Esophagus squamous epithelium (tissue), 5 donors: ENCODE measurements around the gene ZNF565. TPM values are rescaled to one million over a fixed set of nuclear protein-coding genes. Genes with fewer than 3 reads are reported as not detected.
A peak's percentile ranks its signal among the peaks of the same experiment; 100 is the strongest.

ENCODE experiments used
- DNase-seq: peaks from one replicate; lab custom pipeline; 2025; lab: John Stamatoyannopoulos, UW
- H3K27ac ChIP-seq, 4 donors: fragments of 200-600 bp; sonication (generic); one replicate each; pipeline ENCODE4 v1.5.1; 2016 to 2019; ENCODE audit warnings: mild to moderate bottlenecking in 1 of 4
- H3K27me3 ChIP-seq, 4 donors: fragments of 200-600 bp; sonication (generic); 1 replicate in 3 of 4; 2 replicates in 1 of 4; pipeline versions ENCODE4 v1.5.1 to v1.6.0; 2017 to 2021; ENCODE audit warnings: antibody characterized with exemption in 1 of 4
- H3K36me3 ChIP-seq, 3 donors: fragments of 200-600 bp; sonication (generic); one replicate each; pipeline ENCODE4 v1.5.1; 2016 to 2019
- H3K4me1 ChIP-seq, 3 donors: fragments of 200-600 bp; sonication (generic); one replicate each; pipeline ENCODE4 v1.5.1; 2017 to 2019
- H3K4me3 ChIP-seq, 4 donors: fragments of 200-600 bp; sonication (generic); 1 replicate in 3 of 4; 2 replicates in 1 of 4; pipeline ENCODE4 v1.5.1; 2016 to 2019; ENCODE audit warnings: mild to moderate bottlenecking in 2 of 4, moderate library complexity in 1 of 4
- H3K9me3 ChIP-seq, 3 donors: fragments of 200-600 bp; sonication (generic); one replicate each; pipeline ENCODE4 v1.5.1; 2016 to 2019
- CTCF ChIP-seq, 6 experiments: fragments of 450-650 bp in 4 of 6; fragments of 200-600 bp in 2 of 6; sonication (generic) in 2 of 6; IDR thresholded peaks; one replicate each; pipeline ENCODE4 v1.5.1; 2016 to 2019; ENCODE audit warnings: antibody characterized with exemption in 6 of 6, mild to moderate bottlenecking in 4 of 6, moderate library complexity in 4 of 6
- POLR2A ChIP-seq, 4 donors: fragments of 450-650 bp; IDR thresholded peaks; one replicate each; pipeline ENCODE4 v1.6.1; 2017; ENCODE audit warnings: antibody characterized with exemption in 4 of 4, mild to moderate bottlenecking in 4 of 4, moderate library complexity in 3 of 4
- WGBS, 2 donors: methylation state at CpG; one replicate each; pipeline ENCODE4 v1.1.5; 2018; 5-methylcytosine and 5-hydroxymethylcytosine counted together
- intact Hi-C: fragments of 100-400 bp; cut with DNase I; formaldehyde crosslinking; loops from one replicate; pipeline ENCODE4 v1.15.0; 2022
- total RNA-seq, 4 donors: library from RNA; depleted of rRNA; stranded (reverse); fragments of >200 nt; gene quantifications; one replicate each; pipeline ENCODE4 v1.1.0, GENCODE V29; 2016
- donor health status: DM: yes; HTN: yes; CAD: no.

The ZNF565 gene
- total RNA-seq: 1 to 10 TPM; 1.6 to 5.5 (median 2.8) TPM

DNA sequence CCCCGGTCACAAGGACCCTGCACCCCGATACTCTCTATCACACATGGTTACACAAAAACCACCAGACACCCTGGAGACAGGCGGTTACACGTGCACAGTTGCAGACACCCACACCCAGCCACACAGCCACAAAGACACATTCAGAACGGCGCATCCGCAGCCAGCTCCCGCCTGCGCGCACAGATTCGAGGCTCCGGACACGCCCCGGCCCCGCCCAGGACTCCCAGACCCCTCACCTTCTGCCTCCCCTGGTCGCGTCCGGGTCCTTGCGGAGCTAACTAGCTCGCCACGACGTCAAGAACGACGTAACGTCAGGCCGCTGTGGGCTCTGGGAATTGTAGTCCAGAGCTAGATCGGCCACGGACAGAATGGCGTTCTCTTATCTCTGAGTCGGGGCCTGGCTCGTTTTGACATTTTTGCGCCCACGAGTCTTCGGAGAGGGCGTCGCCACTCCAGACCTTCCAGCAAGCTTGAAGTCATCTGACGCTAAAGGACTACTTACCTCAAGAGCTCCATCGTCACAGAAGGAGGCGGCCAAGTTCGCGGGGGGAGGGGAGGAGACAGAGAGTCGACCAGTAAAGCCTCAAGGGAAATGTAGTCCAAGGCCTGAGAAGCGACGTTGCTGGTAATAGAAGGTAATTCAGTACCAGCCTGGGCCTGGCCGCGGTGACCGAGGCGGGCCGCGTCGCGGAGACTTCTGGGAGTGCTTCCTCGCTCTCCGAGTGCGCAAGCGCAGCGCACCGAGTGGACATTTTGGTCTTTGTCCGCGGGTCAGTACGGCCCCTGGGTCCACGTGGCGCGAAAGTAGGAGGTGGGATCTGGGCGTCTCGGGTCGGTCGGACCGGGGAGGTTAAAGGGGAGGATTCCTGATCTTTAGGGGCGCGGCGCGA lies at the start of gene ZNF565, which contains the start of gene ZNF146:
Gene ZNF565 (minus strand): TSS at position 280 of the 890 bp plus-strand sequence. CDS start 12,680 bp downstream, outside the sequence.
Gene ZNF146 (plus strand): TSS at position 721 of the 890 bp plus-strand sequence. CDS start 21,335 bp downstream, outside the sequence.
- intact Hi-C loops: no loop called here
- H3K4me3 ChIP-seq: peak within 1 kb of the TSS; percentile 71 to 97 (median 80)
- WGBS, 2 donors: 0% methylated on average over 10 to 24 of the region's 73 CpGs
- peak within 1 kb of the TSS; percentile 88 to 98 (median 95) for H3K27ac ChIP-seq
- TF ChIP-seq CTCF (IDR thresholded peaks at IDR 0.05) (peak in 4 of 6 experiments; percentile 19 to 42 (median 34)), POLR2A (IDR thresholded peaks at IDR 0.05) (peak in 3 of 4 donors; percentile 53 to 83 (median 62))
- H3K27me3 ChIP-seq: no peaks in the 10 kb centered on the region
- H3K9me3 ChIP-seq: no peaks in the 10 kb centered on the region
- peaks cover 7 to 41% (median 13%) of the 10 kb centered on the region in 3 donors for H3K4me1 ChIP-seq
- H3K36me3 ChIP-seq: peaks cover 0 to 22% (median 0%) of the 10 kb centered on the region in 3 donors
- peak; percentile 92 for DNase-seq

- no peak for DNase-seq
- TF ChIP-seq CTCF (IDR thresholded peaks at IDR 0.05): no peak
- TF ChIP-seq POLR2A (IDR thresholded peaks at IDR 0.05): no peak
- Histone ChIP-seq H3K4me3 (no peak overlapping the region), H3K9me3 (peaks cover 0 to 42% (median 0%) of the 10 kb centered on the region in 3 donors), H3K27me3 (no peaks in the 10 kb centered on the region), H3K4me1 (no peaks in the 10 kb centered on the region), H3K27ac (no peak overlapping the region), H3K36me3 (no peaks in the 10 kb centered on the region)
- WGBS, 2 donors: 90 to 100% methylated on average over 5 to 17 of the region's 20 CpGs
- intact Hi-C loops: no loop called here
Observed at GRCh38 chr19:36259211-36259610, 44.7 kb upstream of the ZNF565 start.

- no peaks in the 10 kb centered on the region for H3K27me3 ChIP-seq
- H3K27ac ChIP-seq: no peak overlapping the region
- TF ChIP-seq POLR2A (IDR thresholded peaks at IDR 0.05) (no peak), CTCF (IDR thresholded peaks at IDR 0.05) (no peak)
- peak overlapping the region in 3 of 4 donors; percentile 38 to 65 (median 45) for H3K4me3 ChIP-seq
- intact Hi-C loops: no loop called here
- H3K4me1 ChIP-seq: no peaks in the 10 kb centered on the region
- peaks cover 0 to 48% (median 0%) of the 10 kb centered on the region in 3 donors for H3K9me3 ChIP-seq
- WGBS, 2 donors: 85 to 89% methylated on average over 21 to 24 of the region's 29 CpGs
- DNase-seq: no peak
- no peaks in the 10 kb centered on the region for H3K36me3 ChIP-seq
Observed at GRCh38 chr19:36258028-36258875, 43.8 kb upstream of the ZNF565 start.

GRCh38 chr19:36257520-36257876 lies 43.0 kb upstream of the ZNF565 start:
- Histone ChIP-seq H3K4me3 (peak overlapping the region; percentile 21 to 65 (median 42)), H3K27me3 (no peaks in the 10 kb centered on the region), H3K27ac (no peak overlapping the region), H3K36me3 (no peaks in the 10 kb centered on the region), H3K4me1 (no peaks in the 10 kb centered on the region), H3K9me3 (peaks cover 0 to 45% (median 0%) of the 10 kb centered on the region in 3 donors)
- TF ChIP-seq CTCF (IDR thresholded peaks at IDR 0.05) (no peak), POLR2A (IDR thresholded peaks at IDR 0.05) (no peak)
- WGBS, 2 donors: no CpG with 5 or more reads among the region's 37 CpGs
- intact Hi-C loops: no loop called here
- DNase-seq: no peak
